Measurements from ENCODE around the gene FASTKD2. TPM values are rescaled to one million over a fixed set of nuclear protein-coding genes. Genes with fewer than 3 reads are reported as not detected.

FASTKD2 gene
- total and polyA plus RNA-seq, 2 of the 8 experiments (the other 6 are each of a cell fraction or from before 2014, with no cell fraction given), result 35.7 to 38.5 TPM

- POLR2A ChIA-PET (ENCODE audit: partially characterized antibody), result interaction anchor here (3.0 kb wide), 1 partner anchor 11 kb away, joined by 11 read pairs; no protein-coding TSS in a partner anchor
- no peak for TF ChIP-seq CBX8 (IDR thresholded peaks at IDR 0.05; ENCODE audit: borderline replicate concordance, low read depth, low read length)
- no peak for TF ChIP-seq RAD21 (IDR thresholded peaks at IDR 0.05 in 1 of 2, conservative IDR thresholded peaks at IDR 0.05 in 1 of 2; ENCODE audit: low read depth in 2 of 2, low read length in 2 of 2)
- no peak for TF ChIP-seq TEAD4 (IDR thresholded peaks at IDR 0.05; ENCODE audit: low read depth, low read length)
- TF ChIP-seq NRF1 (IDR thresholded peaks at IDR 0.05; ENCODE audit: low read depth, low read length), result no peak
- no peak for TF ChIP-seq CTBP2 (IDR thresholded peaks at IDR 0.05; ENCODE audit: borderline replicate concordance, insufficient read depth, insufficient read length, low read length)
- no peak for TF ChIP-seq EGR1 (IDR thresholded peaks at IDR 0.05; ENCODE audit: borderline replicate concordance, low read depth, low read length)
- no peak for TF ChIP-seq POU5F1 (IDR thresholded peaks at IDR 0.05; ENCODE audit: low read depth, low read length)
- no peak for TF ChIP-seq HDAC6 (IDR thresholded peaks at IDR 0.05; ENCODE audit: low read depth, low read length)
- Histone ChIP-seq H3K9ac (replicated peaks in 1 of 4; ENCODE audit: extremely low read depth in 1 of 4, low read depth in 3 of 4, low read length in 3 of 4) (no peak overlapping the region), H3K23me2 (ENCODE audit: low read depth, low read length) (no peaks in the 10 kb centered on the region), H4K20me1 (replicated peaks in 1 of 2; ENCODE audit: control insufficient read depth in 1 of 2, insufficient read depth in 2 of 2, low read length in 2 of 2) (no peaks in the 10 kb centered on the region), H2AK5ac (ENCODE audit: low read depth, low read length) (no peak overlapping the region), H3K14ac (ENCODE audit: insufficient read length) (no peak overlapping the region), H3K18ac (ENCODE audit: extremely low read depth, low read length) (no peak overlapping the region), H2BK12ac (ENCODE audit: low read depth, low read length) (no peak overlapping the region), H3K36me3 (ENCODE audit: control insufficient read depth in 2 of 4, insufficient read depth in 4 of 4, low read length in 3 of 4) (peaks cover 6 to 66% (median 36%) of the 10 kb centered on the region in 4 experiments), H3K4me1 (replicated peaks in 1 of 4; ENCODE audit: control insufficient read depth in 3 of 4, insufficient read depth in 4 of 4, low read length in 3 of 4) (no peaks in the 10 kb centered on the region), H3K79me1 (ENCODE audit: low read depth, low read length) (no peaks in the 10 kb centered on the region), H4K5ac (ENCODE audit: insufficient read length, low read depth, low read length) (no peak overlapping the region), H3K79me2 (ENCODE audit: control insufficient read depth in 1 of 2, insufficient read depth in 2 of 2, low read length in 2 of 2) (no peaks in the 10 kb centered on the region), H2BK15ac (ENCODE audit: low read length) (no peak overlapping the region), H3K27ac (ENCODE audit: low read depth, low read length) (no peak overlapping the region), H3K4me2 (ENCODE audit: insufficient read depth in 1 of 2, low read depth in 2 of 2, low read length in 2 of 2) (no peak overlapping the region), H4K8ac (ENCODE audit: extremely low read depth, insufficient read depth, low read length) (no peak overlapping the region), H2AFZ (ENCODE audit: low read length) (no peak overlapping the region), H3K23ac (ENCODE audit: insufficient read length) (no peak overlapping the region), H3K56ac (replicated peaks; ENCODE audit: insufficient read length, low read depth, low read length) (no peak overlapping the region), H3K9me3 (ENCODE audit: insufficient read depth in 2 of 2, low read depth in 1 of 2, low read length in 1 of 2) (no peaks in the 10 kb centered on the region), H2BK120ac (replicated peaks; ENCODE audit: low read depth, low read length) (no peak overlapping the region), H2BK20ac (ENCODE audit: low read length) (no peak overlapping the region), H4K91ac (replicated peaks; ENCODE audit: insufficient read length, low read length) (no peak overlapping the region), H3K4me3 (ENCODE audit: extremely low read depth in 1 of 4, insufficient read depth in 2 of 4, low read depth in 3 of 4, low read length in 4 of 4) (no peak overlapping the region), H2BK5ac (ENCODE audit: low read depth, low read length) (no peak overlapping the region), H3K27me3 (replicated peaks in 1 of 4; ENCODE audit: control insufficient read depth in 3 of 4, extremely low read depth in 1 of 4, insufficient read depth in 3 of 4, low read length in 3 of 4) (no peaks in the 10 kb centered on the region), H3K4ac (replicated peaks; ENCODE audit: insufficient read length, low read depth, low read length) (no peak overlapping the region)
- FAIRE-seq (no peak), DNase-seq (ENCODE audit: low read depth in 1 of 2, low spot score in 2 of 2) (no peak)
- CTCF ChIA-PET (ENCODE audit: partially characterized antibody), result interaction anchor here (1.3 to 6.1 kb wide), 3 partner anchors 8 to 53 kb away, joined by 6 to 81 read pairs (median 7); no protein-coding TSS in a partner anchor
- 91% methylated on average over 3 of the region's 3 CpGs; no CpG with 5 or more reads in 1 of the 2 experiments for WGBS, 2 experiments (ENCODE audit: extremely low coverage in 1 of 2, insufficient coverage in 1 of 2, insufficient read length in 1 of 2, insufficient replicate concordance in 2 of 2, low coverage in 1 of 2, low lambda C conversion rate in 2 of 2, missing lambda C conversion rate in 1 of 2)
These were observed 25.0 kb downstream of the FASTKD2 start for GRCh38 chr2:206790311-206790935.

Data from H1 (cell line).